GM19328 (cell line): ENCODE measurements around the gene BDP1.
"Not testable (repeated sequence)": the region's sequence is repeated elsewhere in the genome, so short reads cannot be mapped to it uniquely, and the experiment has no call there.

ENCODE experiments used
- ATAC-seq: cut with Tn5 transposase; IDR thresholded peaks from one replicate; pipeline ENCODE4 v1.9.1; 2021; ENCODE audit warnings: mild to moderate bottlenecking, moderate library complexity; ENCODE audit not compliant: unreplicated experiment

The BDP1 gene

DNA sequence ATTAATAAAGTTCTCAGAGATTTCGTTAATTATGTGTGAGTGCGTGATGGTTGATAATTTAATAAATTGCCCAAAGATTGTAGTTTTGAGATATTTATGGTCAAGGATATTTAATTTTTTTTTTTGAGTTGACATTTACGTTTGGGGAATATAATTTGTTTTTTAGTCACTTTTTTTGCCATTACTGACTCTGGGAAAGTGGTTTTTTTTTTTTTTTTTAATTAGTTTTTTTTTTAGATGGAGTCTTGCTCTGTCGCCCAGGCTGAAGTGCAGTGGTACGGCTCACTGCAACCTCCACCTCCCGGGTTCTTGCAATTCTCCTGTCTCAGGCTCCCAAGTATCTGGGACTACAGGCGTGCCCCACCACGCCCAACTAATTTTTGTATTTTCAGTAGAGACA is 1.7 kb downstream of the BDP1 start:
- no peak for ATAC-seq

DNA sequence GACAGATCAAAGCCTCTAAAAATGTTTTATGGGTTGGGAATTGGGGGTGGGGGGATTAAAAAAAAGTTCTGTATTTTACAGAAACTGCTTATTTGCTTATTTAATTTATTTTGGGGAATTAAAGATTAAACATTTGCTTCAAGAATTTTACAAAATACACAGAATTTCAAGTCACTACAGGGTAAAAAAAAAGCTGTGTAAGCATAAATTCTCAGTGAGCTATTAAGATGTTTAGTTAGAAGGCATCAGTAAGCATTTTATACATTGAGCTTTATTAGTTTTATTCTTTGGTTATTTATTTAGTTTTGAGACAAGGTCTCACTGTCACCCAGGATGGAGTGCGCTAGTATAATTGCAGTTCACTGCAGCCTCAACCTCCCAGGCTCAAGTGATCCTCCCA is 5.2 kb downstream of the BDP1 start:
- ATAC-seq = no peak

DNA sequence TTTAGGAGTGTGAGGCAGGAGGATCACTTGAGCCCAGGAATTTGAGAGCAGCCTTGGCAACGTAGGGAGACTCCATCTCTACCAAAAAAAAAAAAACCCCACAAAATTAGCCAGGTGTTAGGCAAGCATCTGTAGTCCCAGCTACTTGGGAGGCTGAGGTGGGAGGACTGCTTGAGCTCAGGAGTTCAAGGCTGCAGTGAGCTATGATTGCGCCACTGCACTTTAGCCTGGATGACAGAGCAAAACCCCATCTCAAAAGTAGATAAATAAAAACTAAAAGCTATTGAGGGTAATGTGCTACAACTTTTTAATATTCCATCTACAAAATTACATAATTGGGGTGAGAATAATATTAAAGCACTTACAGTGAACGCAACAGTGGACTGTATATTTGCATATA is 5.9 kb downstream of the BDP1 start:
- no peak for ATAC-seq

DNA sequence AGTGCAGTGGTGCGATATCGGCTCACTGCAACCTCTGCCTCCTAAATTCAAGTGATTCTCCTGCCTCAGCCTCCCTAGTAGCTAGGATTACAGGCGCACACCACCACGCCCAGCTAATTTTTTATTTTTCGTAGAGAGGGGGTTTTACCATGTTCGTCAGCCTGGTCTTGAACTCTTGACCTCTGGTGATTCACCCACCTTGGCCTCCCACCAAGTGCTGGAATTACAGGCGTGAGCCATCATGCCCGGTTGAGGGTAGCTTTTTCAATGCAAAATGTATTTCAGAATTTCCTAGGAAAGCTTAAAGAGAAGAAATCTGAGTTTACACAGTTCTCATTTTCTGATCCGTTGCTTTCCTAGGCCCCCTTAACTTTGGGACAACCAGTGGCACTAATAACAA is 15.7 kb downstream of the BDP1 start:
- no peak for ATAC-seq

DNA sequence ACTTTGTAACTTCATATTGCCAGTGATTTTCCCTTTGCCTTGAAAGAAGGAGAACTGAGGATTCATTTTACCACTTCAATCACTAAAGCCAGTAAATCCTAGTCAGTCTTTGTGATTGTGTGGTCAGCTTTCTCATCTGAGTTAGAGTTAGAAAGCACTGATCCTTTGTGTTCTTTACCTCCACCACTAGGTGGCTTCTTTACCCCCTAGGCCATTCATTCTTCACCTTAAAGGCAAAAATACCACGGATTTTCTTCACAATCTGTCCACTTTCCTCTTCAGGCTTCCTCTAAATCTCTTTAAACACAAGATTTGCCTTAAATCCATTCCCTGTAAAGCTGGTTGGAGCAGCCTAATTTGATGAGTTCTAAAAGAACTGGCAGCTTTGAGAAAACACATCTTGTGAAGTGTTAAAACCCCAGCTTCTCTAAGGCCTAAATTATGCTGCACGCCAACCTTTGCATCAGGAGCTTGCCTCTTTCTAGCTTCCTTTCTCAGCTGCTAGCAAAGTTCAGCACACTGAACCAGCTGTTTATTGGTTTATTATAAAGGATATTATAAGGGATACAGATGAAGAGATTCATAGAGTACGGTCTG is 20.4 kb downstream of the BDP1 start:
- ATAC-seq = no peak

DNA sequence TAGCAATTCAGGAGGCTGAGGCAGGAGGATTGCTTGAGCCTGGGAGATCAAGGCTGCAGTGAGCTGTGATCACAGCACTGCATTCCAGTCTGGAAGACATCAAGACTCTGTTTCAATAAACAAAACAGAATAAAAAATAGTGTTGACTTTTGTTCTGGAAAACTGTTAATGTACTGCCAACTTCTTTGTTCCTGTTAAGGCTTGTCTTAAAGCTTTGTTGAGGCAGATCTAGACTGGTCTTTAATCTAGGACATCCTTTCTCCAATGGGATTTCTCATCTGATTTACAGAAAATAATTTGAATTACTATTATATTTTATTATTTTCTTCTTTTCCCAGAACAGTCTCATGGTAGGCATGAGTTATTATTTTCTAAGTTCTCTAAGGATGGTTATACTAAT is 26.0 kb downstream of the BDP1 start:
- ATAC-seq = no peak

DNA sequence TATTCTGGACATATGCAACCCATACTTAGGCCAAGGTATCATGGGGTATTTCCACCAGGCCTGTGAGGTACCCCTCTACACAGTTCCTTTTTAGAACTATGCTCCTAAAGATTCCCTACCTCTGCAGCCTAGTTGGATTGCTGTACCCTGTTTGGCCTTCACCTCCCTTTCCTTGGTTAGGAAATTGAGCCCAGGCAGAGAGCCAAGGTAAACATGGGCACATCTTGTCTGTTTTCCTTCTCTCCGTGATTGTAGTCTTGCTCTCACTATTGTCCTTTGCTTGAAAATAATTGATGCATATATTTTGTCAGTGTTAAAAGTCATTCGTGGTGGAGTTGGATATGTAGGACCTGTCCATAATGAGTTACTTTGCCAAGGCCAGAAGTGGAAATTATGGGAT is 26.7 kb downstream of the BDP1 start:
- ATAC-seq = no peak

DNA sequence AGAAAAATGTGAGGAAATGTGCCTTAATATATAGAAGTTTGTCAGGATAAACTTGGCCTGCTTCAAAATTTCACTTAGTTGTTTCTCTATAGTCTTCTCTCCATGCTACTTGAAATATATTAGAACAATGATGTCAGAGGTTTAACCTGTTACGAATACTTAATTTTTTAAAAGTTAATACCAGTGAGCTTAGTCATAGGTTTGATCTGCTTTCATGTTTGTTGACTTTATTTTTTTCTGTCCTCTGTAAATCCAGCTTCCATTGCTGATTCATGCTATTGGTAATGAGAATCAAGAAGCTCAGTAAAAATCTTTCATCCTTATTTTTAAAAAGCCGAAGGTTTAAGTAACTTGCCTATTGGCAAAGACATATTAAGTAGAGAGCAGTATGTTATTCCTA is 27.9 kb downstream of the BDP1 start:
- no peak for ATAC-seq

DNA sequence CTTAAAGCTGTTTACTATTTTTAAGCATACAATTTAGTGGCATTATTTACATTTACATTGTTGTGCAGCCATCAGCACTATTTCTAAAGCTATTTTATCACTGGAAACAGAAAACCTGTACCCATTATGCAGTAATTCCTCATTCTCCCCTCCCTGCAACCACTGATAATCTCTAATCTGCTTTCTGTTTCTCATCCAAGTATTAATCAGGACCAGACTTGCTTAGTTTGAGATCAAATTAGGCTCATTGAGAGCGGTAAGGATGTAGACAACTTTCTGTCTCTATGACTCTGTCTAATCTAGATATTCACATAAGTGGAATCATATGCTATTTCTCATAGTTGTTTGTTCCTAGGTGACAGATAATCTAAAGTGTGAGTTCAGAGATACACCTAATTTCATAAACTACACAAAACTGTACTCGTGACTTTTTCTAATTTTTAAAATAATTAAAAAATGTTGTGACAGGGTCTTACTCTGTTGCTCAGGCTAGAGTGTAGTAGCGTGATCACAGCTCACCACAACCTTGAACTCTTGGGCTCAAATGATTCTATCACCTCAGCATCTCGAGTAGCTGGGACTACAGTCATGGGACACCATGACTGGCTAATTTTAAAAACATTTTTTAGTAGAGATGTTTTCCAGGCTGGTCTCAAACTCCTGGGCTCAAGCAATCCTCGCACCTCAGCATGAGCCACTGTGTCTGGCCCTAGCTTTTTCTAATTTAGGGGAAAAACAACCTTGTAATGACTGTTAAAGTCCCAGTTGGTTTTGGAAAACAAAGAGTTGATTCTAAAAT is 37.6 kb downstream of the BDP1 start:
- ATAC-seq = no peak

DNA sequence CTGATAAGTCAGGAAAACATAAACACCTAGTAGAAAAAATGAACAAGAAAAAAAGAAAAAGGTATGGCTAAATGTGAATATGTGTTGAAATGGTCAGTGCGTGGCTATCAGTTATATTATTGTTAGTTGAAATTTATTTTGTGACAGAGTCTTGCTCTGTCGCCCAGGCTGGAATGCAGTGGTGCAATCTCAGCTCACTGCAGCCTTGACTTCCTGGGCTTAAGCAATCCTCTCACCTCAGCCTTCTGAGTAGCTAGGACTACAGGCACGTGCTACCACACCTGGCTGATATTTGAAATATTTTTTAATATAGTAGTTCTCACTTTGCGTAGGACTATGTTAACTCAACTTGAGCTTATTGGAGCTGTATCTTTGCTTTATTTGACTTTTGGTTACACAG is 38.8 kb downstream of the BDP1 start:
- ATAC-seq = not testable (repeated sequence)

DNA sequence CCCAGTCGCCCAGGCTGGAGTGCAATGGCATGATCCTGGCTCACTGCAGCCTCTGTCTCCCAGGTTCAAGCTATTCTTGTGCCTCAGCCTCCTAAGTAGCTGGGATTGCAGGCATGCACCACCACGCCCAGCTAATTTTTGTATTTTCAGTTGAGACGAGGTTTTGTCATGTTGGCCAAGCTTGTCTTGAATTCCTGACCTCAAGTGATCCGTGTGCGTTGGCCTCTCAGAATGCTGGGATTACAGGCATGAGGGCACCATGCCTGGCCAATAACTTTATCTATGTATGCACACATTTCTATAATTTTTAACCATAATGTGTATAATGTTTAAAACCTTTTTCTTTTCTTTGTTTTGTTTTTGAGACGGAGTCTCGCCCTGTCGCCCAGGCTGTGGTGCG is 43.3 kb downstream of the BDP1 start:
- ATAC-seq = not testable (repeated sequence)

DNA sequence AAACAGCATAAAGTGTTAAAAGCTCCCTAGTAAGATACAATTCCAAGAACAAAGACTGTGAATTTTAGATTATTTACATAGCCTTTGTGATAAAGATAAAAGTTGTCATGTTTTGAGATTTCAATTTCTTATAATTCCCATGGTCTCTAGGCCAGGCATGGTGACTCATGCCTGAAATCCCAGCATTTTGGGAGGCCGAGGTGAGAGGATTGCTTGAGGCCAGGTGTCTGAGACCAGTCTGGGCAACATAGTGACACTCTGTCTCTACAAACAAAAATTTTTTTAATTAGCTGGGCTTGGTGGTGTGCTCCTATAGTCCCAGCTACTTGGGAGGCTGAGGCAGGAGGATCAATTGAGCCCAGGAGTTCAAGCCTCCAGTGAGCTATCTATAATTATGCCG is 48.1 kb downstream of the BDP1 start:
- no peak for ATAC-seq

DNA sequence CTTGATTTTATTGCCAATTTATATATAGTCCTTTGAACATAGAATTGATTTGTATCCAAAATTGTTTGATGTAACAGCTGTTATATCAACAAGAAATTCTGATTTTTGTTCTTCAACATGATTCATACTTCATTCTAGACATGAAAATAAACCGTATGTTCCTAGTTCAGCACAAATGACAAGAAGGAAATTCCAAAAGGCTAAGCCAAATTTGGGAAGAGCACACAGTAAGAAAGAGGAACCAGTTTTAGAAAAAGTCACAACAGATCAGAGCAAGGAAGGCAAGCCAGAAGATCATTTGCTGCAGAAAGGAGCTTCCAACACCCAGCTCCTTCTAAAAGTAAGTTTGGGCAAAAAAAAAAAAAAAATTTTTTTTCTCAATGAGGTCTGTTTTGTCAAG is 66.7 kb downstream of the BDP1 start:
- ATAC-seq = no peak

DNA sequence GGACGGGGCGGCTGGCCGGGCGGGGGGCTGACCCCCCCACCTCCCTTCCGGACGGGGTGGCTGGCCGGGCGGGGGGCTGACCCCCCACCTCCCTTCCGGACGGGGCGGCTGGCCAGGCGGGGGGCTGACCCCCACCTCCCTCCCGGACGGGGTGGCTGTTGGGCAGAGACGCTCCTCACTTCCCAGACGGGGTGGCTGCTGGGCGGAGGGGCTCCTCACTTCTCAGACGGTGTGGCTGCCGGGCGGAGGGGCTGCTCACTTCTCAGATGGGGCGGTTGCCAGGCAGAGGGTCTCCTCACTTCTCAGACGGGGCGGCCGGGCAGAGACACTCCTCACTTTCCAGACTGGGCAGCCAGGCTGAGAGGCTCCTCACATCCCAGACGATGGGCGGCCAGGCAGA is 70.2 kb downstream of the BDP1 start:
- ATAC-seq = not testable (repeated sequence)

DNA sequence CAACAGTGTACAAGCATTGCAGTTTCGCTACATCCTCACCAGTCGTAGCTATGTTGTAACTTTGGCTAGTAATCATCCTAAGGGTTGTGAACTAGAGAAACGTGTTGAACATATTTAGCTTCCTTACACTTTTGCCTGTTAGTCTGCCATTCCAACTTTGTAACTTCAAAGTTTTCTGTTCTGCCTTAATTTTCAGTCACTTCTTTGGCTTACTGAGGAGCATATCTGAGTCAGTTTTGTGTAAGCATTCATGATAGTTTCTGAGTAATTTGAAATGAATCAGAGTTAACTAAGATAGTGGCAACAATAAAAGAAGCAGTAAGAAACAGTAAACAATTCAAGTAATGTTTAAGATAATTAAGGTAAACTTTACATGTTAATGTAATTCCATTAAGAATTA is 72.8 kb downstream of the BDP1 start:
- no peak for ATAC-seq

DNA sequence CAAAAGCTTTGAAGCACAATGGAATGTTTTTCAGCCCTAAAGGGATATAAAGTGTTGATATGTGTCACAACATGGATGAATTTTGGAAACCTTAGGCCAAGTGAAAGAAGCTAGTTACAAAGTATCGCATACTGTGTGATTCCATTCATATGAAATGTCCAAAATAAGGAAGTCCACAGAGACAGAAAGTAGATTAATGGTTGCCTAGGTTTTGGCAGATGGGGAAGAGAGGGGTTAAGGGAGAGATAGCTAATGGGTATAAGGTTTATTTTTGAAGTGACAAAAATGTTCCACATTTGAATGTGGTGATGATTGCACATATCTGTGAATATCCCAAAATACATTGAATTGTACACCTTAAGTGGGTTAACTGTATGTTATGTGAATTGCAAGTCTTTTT is 74.2 kb downstream of the BDP1 start:
- no peak for ATAC-seq

DNA sequence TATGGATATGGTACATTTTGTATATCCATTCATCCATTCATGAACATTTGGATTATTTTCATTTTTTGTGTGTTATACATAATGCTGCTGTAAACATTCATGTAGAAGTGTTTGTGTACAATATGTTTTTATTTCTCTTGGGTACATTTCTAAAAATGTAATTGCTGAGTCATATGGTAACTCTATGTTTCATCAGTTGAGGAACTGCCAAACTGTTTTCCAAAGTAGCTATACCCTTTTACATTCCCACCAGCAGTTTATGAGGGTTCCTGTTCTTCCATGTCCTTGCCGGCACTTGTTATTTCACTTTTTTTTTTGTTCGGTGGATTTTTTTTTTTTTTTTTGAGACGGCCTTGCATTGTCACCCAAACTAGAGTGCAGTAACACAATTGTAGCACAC is 77.7 kb downstream of the BDP1 start:
- no peak for ATAC-seq

DNA sequence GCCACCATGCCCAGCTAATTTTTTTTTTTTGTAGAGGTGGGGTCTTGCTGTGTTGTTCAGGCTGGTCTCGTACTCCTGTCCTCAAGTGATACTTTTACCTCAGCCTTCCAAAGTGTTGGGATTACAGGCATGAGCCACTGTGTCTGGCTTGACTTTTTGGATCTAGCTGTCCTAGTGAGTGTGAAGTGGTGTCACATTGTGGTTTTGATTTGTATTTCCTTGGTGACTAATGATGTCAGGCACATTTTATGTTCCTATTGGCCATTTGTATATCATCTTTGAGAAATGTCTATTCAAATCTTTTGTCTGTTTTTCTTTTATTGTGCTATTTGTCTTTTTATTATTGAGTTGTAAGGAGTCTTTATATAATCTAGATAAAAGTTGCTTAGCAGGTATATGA is 78.2 kb downstream of the BDP1 start:
- ATAC-seq = no peak

DNA sequence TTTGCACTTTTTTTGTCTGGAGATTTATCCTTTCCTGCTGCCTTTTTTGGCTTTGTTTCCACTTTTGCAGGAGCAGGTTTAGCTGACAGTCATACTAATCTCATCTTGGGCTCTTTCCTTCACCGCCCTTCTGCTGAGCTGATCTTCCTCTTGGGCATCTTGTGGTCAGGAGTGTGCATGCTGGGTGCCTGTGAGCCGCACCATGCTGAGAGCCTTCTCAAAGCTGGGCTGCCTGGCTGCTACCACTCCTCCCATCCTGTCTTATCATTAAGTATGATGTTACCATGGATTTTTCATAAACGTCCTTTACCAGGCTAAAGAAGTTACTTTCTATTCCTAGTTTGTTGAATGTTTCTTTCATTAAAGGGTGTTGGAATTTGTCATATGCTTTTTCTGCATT is 82.2 kb downstream of the BDP1 start:
- ATAC-seq = no peak

DNA sequence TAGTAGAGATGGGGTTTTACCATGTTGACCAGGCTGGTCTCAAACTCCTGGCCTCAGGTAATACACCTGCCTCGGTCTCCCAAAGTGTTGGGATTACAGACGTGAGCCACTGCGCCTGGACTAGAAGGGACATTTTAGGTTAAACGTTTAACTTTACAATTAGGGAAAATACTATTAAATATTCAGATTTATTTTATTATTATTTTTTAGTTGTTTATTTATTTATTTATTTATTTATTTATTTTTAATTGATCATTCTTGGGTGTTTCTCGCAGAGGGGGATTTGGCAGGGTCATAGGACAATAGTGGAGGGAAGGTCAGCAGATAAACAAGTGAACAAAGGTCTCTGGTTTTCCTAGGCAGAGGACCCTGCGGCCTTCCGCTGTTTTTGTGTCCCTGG is 95.4 kb downstream of the BDP1 start:
- not testable (repeated sequence) for ATAC-seq

DNA sequence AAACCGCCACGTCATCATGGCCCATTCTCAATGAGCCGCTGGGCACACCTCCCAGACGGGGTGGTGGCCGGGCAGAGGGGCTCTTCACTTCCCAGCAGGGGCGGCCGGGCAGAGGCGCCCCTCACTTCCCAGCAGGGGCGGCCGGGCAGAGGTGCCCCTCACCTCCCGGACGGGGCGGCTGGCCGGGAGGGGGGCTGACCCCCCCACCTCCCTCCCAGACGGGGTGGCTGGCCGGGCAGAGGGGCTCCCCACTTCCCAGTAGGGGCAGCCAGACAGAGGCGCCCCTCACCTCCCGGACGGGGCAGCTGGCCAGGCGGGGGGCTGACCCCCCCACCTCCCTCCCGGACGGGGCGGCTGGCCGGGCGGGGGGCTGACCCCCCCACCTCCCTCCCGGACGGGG is 96.1 kb downstream of the BDP1 start:
- ATAC-seq = not testable (repeated sequence)

DNA sequence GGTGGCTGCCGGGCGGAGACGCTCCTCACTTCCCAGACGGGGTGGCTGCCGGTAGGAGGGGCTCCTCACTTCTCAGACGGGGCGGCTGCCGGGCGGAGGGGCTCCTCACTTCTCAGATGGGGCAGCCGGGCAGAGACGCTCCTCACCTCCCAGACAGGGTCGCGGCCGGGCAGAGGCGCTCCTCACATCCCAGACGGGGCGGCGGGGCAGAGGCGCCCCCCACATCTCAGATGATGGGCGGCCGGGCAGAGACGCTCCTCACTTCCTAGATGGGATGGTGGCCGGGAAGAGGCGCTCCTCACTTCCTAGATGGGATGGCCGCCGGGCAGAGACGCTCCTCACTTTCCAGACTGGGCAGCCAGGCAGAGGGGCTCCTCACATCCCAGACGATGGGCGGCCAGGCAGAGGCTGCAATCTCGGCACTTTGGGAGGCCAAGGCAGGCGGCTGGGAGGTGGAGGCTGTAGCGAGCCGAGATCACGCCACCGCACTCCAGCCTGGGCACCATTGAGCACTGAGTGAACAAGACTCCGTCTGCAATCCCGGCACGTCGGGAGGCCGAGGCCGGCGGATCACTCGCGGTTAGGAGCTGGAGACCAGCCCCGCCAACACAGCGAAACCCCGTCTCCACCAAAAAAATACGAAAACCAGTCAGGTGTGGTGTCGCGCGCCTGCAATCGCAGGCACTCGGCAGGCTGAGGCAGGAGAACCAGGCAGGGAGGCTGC is 96.7 kb downstream of the BDP1 start:
- ATAC-seq = not testable (repeated sequence)
